ENCODE data around the gene ASB3. TPM values are rescaled to one million over a fixed set of nuclear protein-coding genes. Genes with fewer than 3 reads are reported as not detected.

Gene ASB3
- total and polyA plus RNA-seq, 2 donors (not counting 1 experiment from before 2014, with no cell fraction given): 15.9 to 30.7 TPM

DNA sequence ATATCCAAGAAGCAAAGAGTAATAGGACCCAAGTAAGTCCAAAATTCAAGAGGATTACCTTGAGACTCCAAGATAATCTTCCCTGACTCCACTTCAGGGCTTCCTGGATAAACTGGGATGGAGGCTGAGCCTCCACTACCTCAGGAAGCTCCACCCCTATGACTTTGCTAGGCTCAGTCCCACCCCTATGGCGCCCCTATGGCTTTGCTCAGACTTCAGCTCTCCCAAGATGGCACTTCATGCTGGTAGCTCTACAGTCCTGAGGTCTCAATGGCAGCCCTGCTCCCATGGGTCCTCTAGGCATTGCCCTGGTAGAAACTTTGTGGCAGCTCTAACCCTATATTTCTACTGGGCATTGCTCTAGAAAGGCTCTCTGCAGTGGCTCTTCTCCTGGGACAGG, 89.1 kb downstream of the ASB3 start:
- 100% methylated on average over 1 of the region's 1 CpG for WGBS (ENCODE audit: insufficient coverage)
- H3K4me1 Mint-ChIP-seq: no peaks in the 10 kb centered on the region
- Histone ChIP-seq H3K4me3 (ENCODE audit: control extremely low read depth in 1 of 5, extremely low read depth in 1 of 5, insufficient read depth in 1 of 5, low read depth in 2 of 5, low read length in 4 of 5) (no peak overlapping the region), H4K20me1 (ENCODE audit: control insufficient read depth, insufficient read depth, low read length, poor library complexity, severe bottlenecking) (no peaks in the 10 kb centered on the region), H3K9me3 (ENCODE audit: control extremely low read depth in 1 of 3, control insufficient read depth in 2 of 3, insufficient read depth in 1 of 3, low read length in 2 of 3) (peaks cover 0 to 2% (median 0%) of the 10 kb centered on the region in 3 donors), H3K27ac (ENCODE audit: low read length in 2 of 2) (no peak overlapping the region), H3K79me2 (ENCODE audit: control insufficient read depth, insufficient read depth, low read length) (no peaks in the 10 kb centered on the region), H3K4me2 (replicated peaks; ENCODE audit: low read depth, low read length, poor library complexity, severe bottlenecking) (no peak overlapping the region), H3K4me1 (ENCODE audit: control insufficient read depth in 2 of 2, insufficient read depth in 2 of 2, low read length in 2 of 2) (no peaks in the 10 kb centered on the region), H3K36me3 (replicated peaks in 1 of 2; ENCODE audit: control extremely low read depth in 1 of 2, control insufficient read depth in 1 of 2, extremely low read depth in 1 of 2, insufficient read depth in 2 of 2, low read length in 1 of 2) (peaks cover 14 to 27% of the 10 kb centered on the region in 2 experiments), H3K27me3 (replicated peaks in 1 of 4; ENCODE audit: control extremely low read depth in 1 of 4, control insufficient read depth in 3 of 4, insufficient read depth in 4 of 4, low read length in 3 of 4) (no peaks in the 10 kb centered on the region), H2AFZ (ENCODE audit: insufficient read depth, low read depth, low read length, poor library complexity, severe bottlenecking) (no peak overlapping the region), H3K9ac (ENCODE audit: low read length) (no peak overlapping the region)
- H3K4me3 Mint-ChIP-seq: no peak overlapping the region
- TF ChIP-seq, protein P1, sequence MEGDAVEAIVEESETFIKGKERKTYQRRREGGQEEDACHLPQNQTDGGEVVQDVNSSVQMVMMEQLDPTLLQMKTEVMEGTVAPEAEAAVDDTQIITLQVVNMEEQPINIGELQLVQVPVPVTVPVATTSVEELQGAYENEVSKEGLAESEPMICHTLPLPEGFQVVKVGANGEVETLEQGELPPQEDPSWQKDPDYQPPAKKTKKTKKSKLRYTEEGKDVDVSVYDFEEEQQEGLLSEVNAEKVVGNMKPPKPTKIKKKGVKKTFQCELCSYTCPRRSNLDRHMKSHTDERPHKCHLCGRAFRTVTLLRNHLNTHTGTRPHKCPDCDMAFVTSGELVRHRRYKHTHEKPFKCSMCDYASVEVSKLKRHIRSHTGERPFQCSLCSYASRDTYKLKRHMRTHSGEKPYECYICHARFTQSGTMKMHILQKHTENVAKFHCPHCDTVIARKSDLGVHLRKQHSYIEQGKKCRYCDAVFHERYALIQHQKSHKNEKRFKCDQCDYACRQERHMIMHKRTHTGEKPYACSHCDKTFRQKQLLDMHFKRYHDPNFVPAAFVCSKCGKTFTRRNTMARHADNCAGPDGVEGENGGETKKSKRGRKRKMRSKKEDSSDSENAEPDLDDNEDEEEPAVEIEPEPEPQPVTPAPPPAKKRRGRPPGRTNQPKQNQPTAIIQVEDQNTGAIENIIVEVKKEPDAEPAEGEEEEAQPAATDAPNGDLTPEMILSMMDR (IDR thresholded peaks at IDR 0.05): no peak
- no peak for TF ChIP-seq EZH2 (IDR thresholded peaks at IDR 0.05; ENCODE audit: borderline replicate concordance, insufficient read depth, low read depth, low read length, poor library complexity, severe bottlenecking)
- no peak overlapping the region for H3K27ac Mint-ChIP-seq
- no peaks in the 10 kb centered on the region for H3K9me3 Mint-ChIP-seq (ENCODE audit: insufficient read depth)
- POLR2A ChIA-PET: no interaction called here
- DNase-seq: peak; percentile 2
- no peak for ATAC-seq (ENCODE audit: low read depth)
- no peaks in the 10 kb centered on the region for H3K27me3 Mint-ChIP-seq
- CTCF ChIA-PET: no interaction called here
- intact Hi-C loops (cut with micrococcal nuclease): no loop called here

DNA sequence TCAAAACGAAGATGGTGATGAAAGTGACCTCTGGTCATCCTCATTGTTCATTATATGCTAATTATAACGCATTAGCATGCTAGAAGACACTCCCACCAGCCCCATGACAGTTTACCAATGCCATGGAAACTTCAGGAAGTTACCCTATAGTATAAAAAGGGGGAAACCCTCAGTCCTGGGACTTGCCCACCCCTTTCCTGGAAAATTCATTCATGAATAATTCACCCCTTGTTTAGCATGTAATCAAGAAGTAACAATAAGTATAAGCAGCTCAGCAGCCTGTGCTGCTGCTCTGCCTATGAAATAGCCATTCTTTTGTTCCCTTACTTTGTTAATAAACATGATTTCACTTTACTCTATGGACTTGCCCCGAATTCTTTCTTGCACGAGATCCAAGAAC, 89.7 kb downstream of the ASB3 start:
- DNase-seq (no peak), ATAC-seq (ENCODE audit: low read depth) (no peak)
- Mint-ChIP-seq H3K27ac (no peak overlapping the region), H3K27me3 (no peaks in the 10 kb centered on the region), H3K9me3 (ENCODE audit: insufficient read depth) (no peaks in the 10 kb centered on the region), H3K4me1 (no peaks in the 10 kb centered on the region), H3K4me3 (no peak overlapping the region)
- no peak overlapping the region for H3K27ac ChIP-seq (ENCODE audit: low read length in 2 of 2)
- POLR2A ChIA-PET: no interaction called here
- no peak overlapping the region for H3K4me3 ChIP-seq (ENCODE audit: control extremely low read depth in 1 of 5, extremely low read depth in 1 of 5, insufficient read depth in 1 of 5, low read depth in 2 of 5, low read length in 4 of 5)
- no CpG with 5 or more reads among the region's 4 CpGs for WGBS (ENCODE audit: insufficient coverage)
- H3K4me1 ChIP-seq (ENCODE audit: control insufficient read depth in 2 of 2, insufficient read depth in 2 of 2, low read length in 2 of 2): no peaks in the 10 kb centered on the region
- no peak overlapping the region for H2AFZ ChIP-seq (ENCODE audit: insufficient read depth, low read depth, low read length, poor library complexity, severe bottlenecking)
- H3K9ac ChIP-seq (ENCODE audit: low read length): no peak overlapping the region
- no peaks in the 10 kb centered on the region for H4K20me1 ChIP-seq (ENCODE audit: control insufficient read depth, insufficient read depth, low read length, poor library complexity, severe bottlenecking)
- no peaks in the 10 kb centered on the region for H3K27me3 ChIP-seq (replicated peaks in 1 of 4; ENCODE audit: control extremely low read depth in 1 of 4, control insufficient read depth in 3 of 4, insufficient read depth in 4 of 4, low read length in 3 of 4)
- TF ChIP-seq, protein P1 (IDR thresholded peaks at IDR 0.05): no peak
- TF ChIP-seq EZH2 (IDR thresholded peaks at IDR 0.05; ENCODE audit: borderline replicate concordance, insufficient read depth, low read depth, low read length, poor library complexity, severe bottlenecking): no peak
- H3K79me2 ChIP-seq (ENCODE audit: control insufficient read depth, insufficient read depth, low read length): no peaks in the 10 kb centered on the region
- intact Hi-C loops (cut with micrococcal nuclease): no loop called here
- peaks cover 14 to 28% of the 10 kb centered on the region in 2 experiments for H3K36me3 ChIP-seq (replicated peaks in 1 of 2; ENCODE audit: control extremely low read depth in 1 of 2, control insufficient read depth in 1 of 2, extremely low read depth in 1 of 2, insufficient read depth in 2 of 2, low read length in 1 of 2)
- CTCF ChIA-PET: no interaction called here
- H3K4me2 ChIP-seq (replicated peaks; ENCODE audit: low read depth, low read length, poor library complexity, severe bottlenecking): no peak overlapping the region
- peaks cover 0 to 2% (median 0%) of the 10 kb centered on the region in 3 donors for H3K9me3 ChIP-seq (ENCODE audit: control extremely low read depth in 1 of 3, control insufficient read depth in 2 of 3, insufficient read depth in 1 of 3, low read length in 2 of 3)

Data from B cell (primary cell).